K562 (cell line): ENCODE results near the gene TLE7. TPM values are rescaled to one million over a fixed set of nuclear protein-coding genes. Genes with fewer than 3 reads are reported as not detected.

ENCODE experiments used
- FOXP1 ChIP-seq: sonication (generic); formaldehyde crosslinking; IDR thresholded peaks from 2 replicates; pipeline ENCODE4 v1.8.0; 2022; ENCODE audit warnings: mild to moderate bottlenecking, missing genetic modification reagents
- HBP1 ChIP-seq: fragments of 450-650 bp; formaldehyde crosslinking; IDR thresholded peaks from 2 replicates; pipeline ENCODE4 v1.4.0; 2022; ENCODE audit warnings: missing genetic modification characterization
- KAT2B ChIP-seq: IDR thresholded peaks from one replicate; pipeline ENCODE4 v1.6.1; 2012; ENCODE audit warnings: low read depth, mild to moderate bottlenecking, control low read depth, inconsistent platforms, low read length, moderate library complexity
- KDM4B ChIP-seq, 2 experiments: fragments of 450-650 bp in 1 of 2; sonication (generic) in 1 of 2; IDR thresholded peaks; 2 replicates each; pipeline ENCODE4 v1.6.1; 2016 to 2017; ENCODE audit warnings: borderline replicate concordance in 2 of 2, antibody characterized with exemption in 1 of 2, low read depth in 1 of 2, mild to moderate bottlenecking in 1 of 2
- MLX ChIP-seq, 2 experiments: fragments of 450-650 bp in 1 of 2; sonication (generic) in 1 of 2; formaldehyde crosslinking; conservative IDR thresholded peaks; 2 replicates each; pipeline versions ENCODE4 v1.4.0 to v1.8.1; 2020 to 2022; ENCODE audit warnings: mild to moderate bottlenecking in 1 of 2, missing genetic modification reagents in 1 of 2
- MXI1 ChIP-seq: IDR thresholded peaks from 2 replicates; pipeline ENCODE4 v1.6.1; 2011; ENCODE audit warnings: low read depth, mild to moderate bottlenecking, improper control_type of control experiment, low read length
- NCOA1 ChIP-seq: fragments of 450-650 bp; IDR thresholded peaks from 2 replicates; pipeline ENCODE4 v1.6.1; 2016; ENCODE audit warnings: low read depth
- NFXL1 ChIP-seq: fragments of 450-650 bp; formaldehyde crosslinking; IDR thresholded peaks from 2 replicates; pipeline ENCODE4 v1.4.0; 2021; ENCODE audit warnings: mild to moderate bottlenecking
- RCOR1 ChIP-seq, 2 experiments: IDR thresholded peaks; 2 replicates each; pipeline ENCODE4 v1.6.1; 2012; ENCODE audit warnings: low read depth in 2 of 2, low read length in 2 of 2, borderline replicate concordance in 1 of 2, improper control_type of control experiment in 1 of 2
- RERE ChIP-seq: sonication (generic); formaldehyde crosslinking; IDR thresholded peaks from 2 replicates; pipeline ENCODE4 v1.8.0; 2023; ENCODE audit warnings: missing genetic modification reagents, mild to moderate bottlenecking, borderline replicate concordance
- SAFB2 ChIP-seq: fragments of 200-400 bp; formaldehyde crosslinking; IDR thresholded peaks from 2 replicates; pipeline ENCODE4 v1.6.1; 2018; ENCODE audit warnings: borderline replicate concordance, low read length, low read depth, moderate library complexity; ENCODE audit not compliant: severe bottlenecking
- SMAD3 ChIP-seq: fragments of 450-650 bp; formaldehyde crosslinking; conservative IDR thresholded peaks from 2 replicates; pipeline ENCODE4 v1.4.0; 2020; ENCODE audit warnings: mild to moderate bottlenecking
- TCF3 ChIP-seq: sonication (generic); formaldehyde crosslinking; IDR thresholded peaks from 2 replicates; pipeline ENCODE4 v1.4.0; 2020; ENCODE audit warnings: mild to moderate bottlenecking, missing genetic modification reagents
- TEAD4 ChIP-seq, 2 experiments: sonication (generic) in 1 of 2; formaldehyde crosslinking in 1 of 2; IDR thresholded peaks; 2 replicates each; pipeline versions ENCODE4 v1.6.1 to v1.8.0; 2012 to 2022; ENCODE audit warnings: borderline replicate concordance in 1 of 2, inconsistent platforms in 1 of 2, low read length in 1 of 2, mild to moderate bottlenecking in 1 of 2, missing genetic modification reagents in 1 of 2
- TGIF2 ChIP-seq: sonication (generic); formaldehyde crosslinking; IDR thresholded peaks from 2 replicates; pipeline ENCODE4 v1.8.1; 2022; ENCODE audit warnings: mild to moderate bottlenecking, missing genetic modification reagents, moderate library complexity
- VEZF1 ChIP-seq: fragments of 200-800 bp; sonication (Bioruptor generic); IDR thresholded peaks from 2 replicates; pipeline ENCODE4 v1.6.1; 2017; ENCODE audit warnings: missing genetic modification characterization, missing compliant biosample characterization
- ZFX ChIP-seq: sonication (generic); formaldehyde crosslinking; IDR thresholded peaks from 2 replicates; pipeline ENCODE4 v1.8.0; 2022; ENCODE audit warnings: mild to moderate bottlenecking, missing genetic modification reagents, moderate library complexity
- ZNF146 ChIP-seq: IDR thresholded peaks from one replicate; pipeline ENCODE4 v1.6.1; 2018; ENCODE audit warnings: missing compliant biosample characterization; ENCODE audit not compliant: unreplicated experiment
- polyA plus RNA-seq, 8 experiments: library from polyadenylated mRNA; depleted of rRNA in 4 of 8; stranded (reverse) in 5 of 8; unstranded in 3 of 8; fragments of >200 nt; fragmentation: Nextera tagmentation in 2 of 8; fragmentation: Illumina TruSeq in 1 of 8; extraction: Ambion mirVana in 2 of 8; extraction: Trizol in 1 of 8; gene quantifications; 2 replicates each; pipeline versions ENCODE4 v1.2.1 to v1.2.3, GENCODE V29; 2011 to 2014; ENCODE audit warnings: inconsistent platforms in 1 of 8, missing spikeins in 1 of 8
- total RNA-seq, 7 experiments: library from RNA; depleted of rRNA in 6 of 7; stranded (reverse); fragments of >200 nt in 6 of 7; fragmentation: Illumina TruSeq in 2 of 7; extraction: Trizol in 2 of 7; gene quantifications; 2 replicates each; pipeline versions ENCODE4 v1.2.1 to v1.2.3, GENCODE V29; 2011 to 2021; ENCODE audit warnings: low replicate concordance in 1 of 7

Gene TLE7
- total and polyA plus RNA-seq, 9 of the 15 experiments (the other 6 are each of a cell fraction or from before 2014, with no cell fraction given), result not detected

GRCh38 chr16:71467810-71468209 is 26.0 kb upstream of the TLE7 start (continued):
- TF ChIP-seq TEAD4 (IDR thresholded peaks at IDR 0.05; ENCODE audit: low read length) (no peak), TEAD4 (CRISPR knock-in tag; IDR thresholded peaks at IDR 0.05; ENCODE audit: borderline replicate concordance) (0 out of 2 replicates have a peak, but pooled peaks have one; percentile 46), MLX (CRISPR knock-in tag; conservative IDR thresholded peaks at IDR 0.05) (0 out of 4 replicates have a peak, but pooled peaks of 1 of the 2 experiments have one; percentile 62), TGIF2 (CRISPR knock-in tag) (peak; percentile 88; the same call in 1 of the 2 replicates), KDM4B (IDR thresholded peaks at IDR 0.05; ENCODE audit: borderline replicate concordance in 2 of 2, low read depth in 1 of 2) (no peak), RERE (CRISPR knock-in tag) (peak; percentile 29; the same call in 1 of the 2 replicates), HBP1 (no peak), NFXL1 (CRISPR knock-in tag) (0 out of 2 replicates have a peak, but pooled peaks have one; percentile 53), NCOA1 (peak; percentile 98), RCOR1 (IDR thresholded peaks at IDR 0.05; ENCODE audit: borderline replicate concordance in 1 of 2, low read depth in 2 of 2, low read length in 2 of 2) (peak in 1 of 2 experiments; percentile 96; a peak in 2 of 4 replicates), MXI1 (0 out of 2 replicates have a peak, but pooled peaks have one; percentile 49), SMAD3 (CRISPR knock-in tag) (0 out of 2 replicates have a peak, but pooled peaks have one; percentile 19), ZNF146 (CRISPR knock-in tag) (peak; percentile 54), KAT2B (no peak), ZFX (CRISPR knock-in tag) (0 out of 2 replicates have a peak, but pooled peaks have one; percentile 20), VEZF1 (peak; percentile 96), FOXP1 (CRISPR knock-in tag) (peak; percentile 90; the same call in 1 of the 2 replicates), TCF3 (no peak; the same call in 1 of the 2 replicates), SAFB2 (no peak)
